ENCODE results near the gene CTXND1. TPM values are rescaled to one million over a fixed set of nuclear protein-coding genes. Genes with fewer than 3 reads are reported as not detected.

CTXND1 gene
- total RNA-seq, 1 experiment from 2014 or later, result not detected

GRCh38 chr15:80233581-80233980 lies 18.4 kb downstream of the CTXND1 start:
- Mint-ChIP-seq H3K27ac (no peak overlapping the region; a peak in 2 of 7 replicates), H3K4me3 (no peak overlapping the region), H3K9me3 (no peaks in the 10 kb centered on the region), H3K27me3 (ENCODE audit: low read depth) (peaks cover 5% of the 10 kb centered on the region), H3K36me3 (ENCODE audit: insufficient read depth in 1 of 3, low read depth in 3 of 3) (no peaks in the 10 kb centered on the region), H3K4me1 (peaks cover 9 to 12% of the 10 kb centered on the region in 2 experiments)
- H3K27ac ChIP-seq (ENCODE audit: insufficient read length, low read depth, low read length), result no peak overlapping the region
- H4K8ac ChIP-seq (replicated peaks; ENCODE audit: insufficient read length, low read depth, low read length), result no peak overlapping the region
- H3K27me3 ChIP-seq (ENCODE audit: insufficient read depth, low read length), result no peaks in the 10 kb centered on the region
- no peak overlapping the region for H2BK20ac ChIP-seq (ENCODE audit: low read depth, low read length, poor library complexity, severe bottlenecking)
- H3T11ph ChIP-seq (ENCODE audit: low read length), result no peak overlapping the region
- H3K4me1 ChIP-seq (ENCODE audit: insufficient read depth, low read length), result no peaks in the 10 kb centered on the region
- H3K23me2 ChIP-seq (ENCODE audit: insufficient read length, low read depth, low read length, poor library complexity, severe bottlenecking), result no peaks in the 10 kb centered on the region
- no peak for DNase-seq
- no peak overlapping the region for H2BK15ac ChIP-seq (ENCODE audit: low read depth, low read length)
- H3K56ac ChIP-seq (ENCODE audit: insufficient read length, low read depth, low read length), result no peak overlapping the region
- H4K91ac ChIP-seq (ENCODE audit: insufficient read length, low read depth, low read length), result no peak overlapping the region
- no peaks in the 10 kb centered on the region for H3K9me3 ChIP-seq (ENCODE audit: control insufficient read depth, low read depth, low read length)
- no peak for TF ChIP-seq CTCF (conservative IDR thresholded peaks at IDR 0.05)
- no peak overlapping the region for H2BK5ac ChIP-seq (ENCODE audit: insufficient read length, low read length)
- no peak overlapping the region for H3K23ac ChIP-seq (ENCODE audit: insufficient read length, low read depth, low read length)
- H3K9ac ChIP-seq (ENCODE audit: extremely low read depth, insufficient read length, low read length), result no peak overlapping the region
- no peaks in the 10 kb centered on the region for H3K79me1 ChIP-seq (ENCODE audit: insufficient read depth, low read depth, low read length, poor library complexity, severe bottlenecking)
- no peak overlapping the region for H3K18ac ChIP-seq (ENCODE audit: insufficient read length, low read depth, low read length)
- H3K4me2 ChIP-seq (ENCODE audit: insufficient read depth, insufficient read length, low read length), result no peak overlapping the region
- no CpG with 5 or more reads among the region's 9 CpGs for WGBS (ENCODE audit: extremely low coverage, insufficient read length, low lambda C conversion rate)
- no peak overlapping the region for H2BK12ac ChIP-seq (ENCODE audit: insufficient read length, low read depth, low read length)
- H4K5ac ChIP-seq (ENCODE audit: insufficient read length, low read depth, low read length), result no peak overlapping the region
- no peak overlapping the region for H2AFZ ChIP-seq (ENCODE audit: low read length)
- no peak overlapping the region for H3K14ac ChIP-seq (ENCODE audit: insufficient read depth, low read length)
- H3K79me2 ChIP-seq (ENCODE audit: insufficient read depth, low read length), result no peaks in the 10 kb centered on the region
- H2AK5ac ChIP-seq (ENCODE audit: insufficient read length, low read length), result no peak overlapping the region
- no peak overlapping the region for H2BK120ac ChIP-seq (ENCODE audit: low read depth, low read length, poor library complexity, severe bottlenecking)
- no peaks in the 10 kb centered on the region for H4K20me1 ChIP-seq (ENCODE audit: control insufficient read depth, insufficient read depth, insufficient read length)
- no peak overlapping the region for H3K4ac ChIP-seq (ENCODE audit: low read depth, low read length)
